SIG-M5 (cell line): ENCODE measurements around the gene DACT3.

Experiments
- DNase-seq: peaks from one replicate; lab custom pipeline; 2025; lab: John Stamatoyannopoulos, UW

DACT3 gene

DNA sequence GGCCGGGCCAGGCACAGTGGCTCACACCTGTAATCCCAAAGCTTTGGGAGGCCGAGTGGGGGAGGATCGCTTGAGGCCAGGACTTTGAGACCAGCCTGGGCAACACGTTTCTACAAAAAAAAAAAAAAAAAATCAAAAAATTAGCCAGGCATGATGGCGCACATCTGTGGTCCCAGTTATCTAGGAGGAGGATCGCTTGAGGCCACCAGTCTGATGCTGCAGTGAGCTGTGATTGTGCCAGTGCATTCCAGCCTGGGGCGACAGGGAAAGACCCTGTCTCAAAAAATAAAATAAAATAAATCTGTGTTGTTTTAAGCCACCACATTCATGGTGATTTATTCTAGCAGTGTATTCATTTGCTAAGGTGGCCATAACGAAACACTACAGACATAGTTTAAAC, 4.1 kb upstream of the DACT3 start:
- no peak for DNase-seq

DNA sequence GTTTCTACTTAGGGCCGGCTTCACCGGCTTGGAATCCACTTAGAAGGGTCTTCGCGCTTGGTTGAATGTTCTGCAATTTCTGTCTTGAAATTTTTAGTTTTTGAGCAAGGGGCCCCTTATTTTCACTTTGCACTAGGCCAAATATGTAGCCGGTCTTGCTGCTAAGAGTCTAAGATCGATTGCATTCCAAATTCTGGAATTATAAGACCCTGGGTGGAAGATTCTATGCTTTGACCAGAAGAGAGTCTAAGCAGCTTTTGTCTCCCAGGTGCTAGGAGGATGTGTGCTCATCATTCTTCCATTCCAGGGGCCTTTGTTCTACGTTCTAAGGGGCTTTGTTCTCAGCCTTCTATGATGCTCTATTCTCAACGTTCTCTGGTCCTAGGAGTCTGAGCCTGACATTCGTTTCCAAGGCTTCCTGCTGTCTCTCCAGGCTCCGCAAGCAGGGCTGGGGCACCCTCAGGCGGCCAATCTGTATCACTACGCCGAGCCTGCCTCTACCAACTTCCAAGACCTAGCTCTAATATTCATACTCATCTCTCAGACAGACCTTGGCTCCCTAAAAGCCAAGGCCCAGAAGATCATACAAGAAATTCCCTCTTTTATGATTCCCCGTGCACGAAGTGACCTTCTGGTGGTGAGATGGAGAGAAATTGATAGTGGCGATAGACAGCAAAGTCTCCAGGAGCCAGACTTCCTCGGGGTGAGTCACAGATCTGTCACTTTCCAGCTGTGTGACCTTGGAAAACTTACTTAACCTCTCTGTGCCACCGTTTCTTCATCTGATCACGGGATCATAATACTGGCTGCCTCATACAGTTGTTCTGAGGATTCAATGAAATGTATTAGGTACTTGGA, 982 bp upstream of the DACT3 start:
- no peak for DNase-seq

DNA sequence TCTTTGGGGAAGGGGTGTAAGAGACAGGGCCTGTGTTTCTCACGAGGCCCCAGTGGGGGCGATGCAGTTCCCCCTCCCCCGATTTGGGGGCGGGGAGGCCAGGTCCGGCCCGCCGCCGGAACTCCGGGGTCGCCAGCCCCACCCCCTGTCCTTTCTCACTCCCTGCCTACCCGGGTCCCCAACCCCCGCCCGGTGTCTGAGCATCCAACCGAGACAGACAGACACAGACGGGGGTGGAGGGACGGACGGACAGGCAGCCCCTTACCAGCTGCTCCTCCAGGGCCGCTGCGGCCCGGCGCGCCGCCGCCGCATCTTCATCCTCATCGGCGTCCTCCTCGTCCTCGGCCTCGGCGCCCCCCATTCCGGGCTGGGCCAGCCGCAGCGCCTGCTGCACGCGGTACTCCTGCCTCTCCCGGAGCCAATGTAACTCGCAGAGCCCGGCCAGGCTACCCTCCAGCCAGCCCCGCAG, 397 bp downstream of the DACT3 start:
- no peak for DNase-seq

DNA sequence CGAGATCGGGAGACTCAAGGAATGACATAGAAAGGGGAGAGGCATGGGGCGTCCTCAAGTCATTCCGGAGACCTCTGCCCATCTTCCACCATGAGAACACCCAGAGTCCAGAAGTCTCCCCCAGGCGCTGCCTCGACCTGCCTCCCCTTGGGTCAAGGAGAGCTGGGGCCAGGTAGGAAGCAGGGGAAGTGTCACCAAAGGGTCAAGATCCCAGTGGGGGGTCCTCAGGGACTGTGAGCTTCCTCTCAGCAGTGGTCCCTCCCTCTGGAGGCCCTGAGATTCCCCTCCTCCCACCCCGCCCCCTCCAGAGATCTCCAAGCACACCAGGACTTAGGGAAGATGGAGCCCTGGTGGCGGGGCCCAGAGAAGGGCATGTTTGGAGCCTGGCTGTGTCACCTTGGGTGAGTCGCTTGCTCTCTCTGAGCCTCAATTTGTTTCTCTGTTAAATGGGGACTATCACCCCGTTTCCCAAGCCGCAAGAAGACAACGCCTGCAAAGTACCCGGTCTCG, 919 bp downstream of the DACT3 start:
- DNase-seq, result no peak

DNA sequence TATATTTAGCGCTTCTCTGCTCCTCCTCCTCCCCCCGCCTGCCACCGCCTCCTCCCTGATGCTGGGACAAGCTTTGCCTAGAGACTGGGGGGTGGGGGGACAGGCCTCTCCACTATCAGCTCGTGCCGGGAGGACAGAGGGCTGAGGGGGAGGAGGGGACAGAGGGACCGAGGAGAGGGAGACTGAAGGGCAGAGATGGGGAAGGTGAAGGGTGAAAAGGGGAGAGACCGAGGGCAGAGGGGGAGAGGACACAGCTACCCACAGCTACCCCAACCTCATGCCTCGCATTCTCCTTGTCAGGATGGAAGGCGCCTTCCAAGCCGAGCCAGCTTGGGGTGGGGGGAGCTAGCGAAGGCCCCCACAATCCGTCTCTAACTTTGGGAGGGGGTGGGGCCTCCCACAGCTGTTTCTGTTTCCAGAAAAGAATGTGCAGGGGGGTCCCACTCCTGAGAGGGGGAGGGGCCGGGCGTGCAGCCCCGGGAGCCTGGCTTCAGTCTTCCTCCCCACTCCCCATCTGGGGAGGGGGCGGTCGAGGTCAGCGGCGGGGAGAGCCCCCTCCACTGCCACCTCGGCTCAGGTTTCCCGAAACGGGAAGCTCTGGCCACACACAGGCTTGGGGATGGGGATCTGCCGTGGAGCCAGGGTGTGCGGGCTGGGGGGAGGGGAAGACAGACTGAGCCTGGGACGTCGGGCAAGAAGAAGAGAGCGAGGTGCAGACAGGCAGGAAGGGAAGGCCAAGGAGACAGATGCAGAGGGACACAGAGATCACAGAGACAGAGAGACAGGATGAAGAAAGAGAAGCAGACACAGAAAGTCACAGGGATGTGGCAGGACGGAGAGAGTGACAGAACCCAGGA, 1.6 kb downstream of the DACT3 start:
- DNase-seq, result no peak

DNA sequence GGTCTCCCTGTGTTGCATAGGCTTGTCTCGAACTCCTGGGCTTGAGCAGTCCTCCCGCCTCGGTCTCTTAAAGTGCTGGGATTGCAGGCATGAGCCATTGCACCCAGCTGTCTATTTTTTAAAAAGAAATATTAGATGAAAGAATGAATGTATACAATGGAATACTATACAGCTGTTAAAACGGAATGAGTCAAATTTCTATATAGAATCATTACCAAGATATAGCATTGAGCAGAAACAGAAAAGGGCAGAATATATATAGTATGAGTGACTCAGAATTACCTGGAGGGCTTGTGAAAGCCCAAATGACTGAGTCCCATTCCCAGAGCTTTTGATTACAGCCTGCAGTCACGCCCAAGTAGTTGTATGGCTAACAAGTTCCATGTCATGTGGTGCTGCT, 4.4 kb downstream of the DACT3 start:
- DNase-seq, result no peak

DNA sequence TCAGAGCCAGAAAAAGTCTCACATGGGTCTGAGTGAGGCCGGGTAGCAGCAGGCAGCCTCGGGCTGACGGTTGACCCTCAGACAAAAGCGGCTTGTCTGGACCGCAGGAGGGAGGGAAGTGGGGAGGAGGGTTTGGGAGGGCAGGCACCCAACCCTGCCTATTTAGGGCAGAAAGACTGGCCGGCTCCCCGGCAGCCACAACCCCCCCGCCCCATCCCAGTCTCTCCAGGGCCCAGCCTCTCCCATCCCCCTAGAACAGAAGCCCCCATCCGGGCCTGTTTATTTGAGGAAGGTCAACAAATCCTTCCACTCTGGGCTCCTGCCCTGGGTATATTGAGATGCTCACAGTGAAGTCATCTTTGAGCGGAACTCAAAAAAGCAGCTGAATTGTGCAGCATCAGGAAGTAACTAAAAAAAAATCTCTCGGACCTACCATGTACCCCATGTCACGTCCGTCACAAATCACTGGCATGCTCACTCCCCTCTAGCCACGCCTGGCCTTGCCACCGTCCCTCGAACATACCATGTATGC, 6.3 kb downstream of the DACT3 start:
- no peak for DNase-seq

DNA sequence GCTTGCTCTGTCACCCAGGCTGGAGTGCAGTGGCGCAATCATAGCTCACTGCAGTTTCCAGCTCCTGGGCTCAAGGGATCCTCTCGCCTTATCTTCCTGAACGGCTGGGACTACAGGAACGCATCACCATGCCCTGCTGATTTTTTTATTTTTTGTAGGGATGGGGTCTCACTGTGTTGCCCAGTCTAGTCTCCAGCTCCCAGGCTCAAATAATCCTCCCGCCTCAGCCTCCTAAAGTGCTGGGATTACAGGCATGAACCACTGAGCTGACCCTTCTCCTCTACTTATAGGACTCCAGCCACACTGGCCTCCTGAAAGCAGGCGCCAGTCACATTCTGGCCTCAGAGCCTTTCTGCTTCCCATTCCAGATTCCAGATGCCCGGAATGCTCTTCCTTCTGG, 10.5 kb downstream of the DACT3 start:
- no peak for DNase-seq

DNA sequence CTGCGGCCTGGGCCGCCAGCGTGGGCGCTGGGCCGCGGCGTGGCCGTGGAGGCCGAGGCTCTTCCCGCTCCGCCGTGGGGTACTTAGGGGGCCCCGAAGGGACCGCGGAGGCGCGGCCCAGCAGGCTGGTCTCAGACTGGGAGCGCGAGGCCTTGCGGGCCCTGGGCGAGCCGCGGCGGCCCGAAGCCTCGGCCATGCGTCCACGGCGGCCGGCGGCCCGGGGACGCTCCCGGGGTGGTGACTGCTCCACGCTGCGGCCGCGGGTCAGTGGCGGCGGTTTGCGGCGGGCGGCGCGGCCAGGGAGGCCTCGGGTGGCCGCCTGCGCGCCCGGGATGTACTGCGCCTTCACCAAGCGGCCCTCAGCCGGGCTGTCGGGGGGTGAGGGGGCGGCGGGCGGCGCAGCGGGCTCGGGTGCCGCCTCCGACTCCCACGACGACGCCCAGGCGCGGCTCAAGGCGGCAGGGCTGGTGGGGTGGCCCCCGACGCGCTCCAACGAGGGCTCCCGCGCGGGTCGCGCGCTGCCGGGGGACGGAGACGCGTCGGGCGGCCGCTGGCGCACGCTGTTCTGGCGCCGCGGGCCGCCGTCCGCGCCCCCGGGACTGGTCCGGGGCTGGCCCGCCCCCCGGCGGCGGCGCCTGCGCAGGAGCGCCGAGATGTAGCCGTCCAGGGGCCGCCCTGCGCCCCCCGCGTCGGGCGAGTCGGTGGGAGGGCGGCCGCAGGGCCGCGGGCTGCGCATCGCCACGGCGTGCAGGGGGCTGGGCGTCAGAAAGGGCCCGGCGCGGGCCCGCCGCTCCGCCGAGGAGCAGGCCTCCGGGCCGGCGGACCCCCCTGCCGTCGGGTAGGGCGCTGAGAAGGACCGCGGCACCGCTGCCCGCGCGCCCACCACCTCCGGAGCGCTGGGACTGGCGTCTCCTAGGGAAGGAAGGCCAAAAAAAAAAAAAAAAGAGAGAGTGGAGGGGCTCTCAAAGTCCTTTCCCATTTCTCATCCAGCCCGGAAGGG, 11.7 kb downstream of the DACT3 start:
- DNase-seq, result no peak

DNA sequence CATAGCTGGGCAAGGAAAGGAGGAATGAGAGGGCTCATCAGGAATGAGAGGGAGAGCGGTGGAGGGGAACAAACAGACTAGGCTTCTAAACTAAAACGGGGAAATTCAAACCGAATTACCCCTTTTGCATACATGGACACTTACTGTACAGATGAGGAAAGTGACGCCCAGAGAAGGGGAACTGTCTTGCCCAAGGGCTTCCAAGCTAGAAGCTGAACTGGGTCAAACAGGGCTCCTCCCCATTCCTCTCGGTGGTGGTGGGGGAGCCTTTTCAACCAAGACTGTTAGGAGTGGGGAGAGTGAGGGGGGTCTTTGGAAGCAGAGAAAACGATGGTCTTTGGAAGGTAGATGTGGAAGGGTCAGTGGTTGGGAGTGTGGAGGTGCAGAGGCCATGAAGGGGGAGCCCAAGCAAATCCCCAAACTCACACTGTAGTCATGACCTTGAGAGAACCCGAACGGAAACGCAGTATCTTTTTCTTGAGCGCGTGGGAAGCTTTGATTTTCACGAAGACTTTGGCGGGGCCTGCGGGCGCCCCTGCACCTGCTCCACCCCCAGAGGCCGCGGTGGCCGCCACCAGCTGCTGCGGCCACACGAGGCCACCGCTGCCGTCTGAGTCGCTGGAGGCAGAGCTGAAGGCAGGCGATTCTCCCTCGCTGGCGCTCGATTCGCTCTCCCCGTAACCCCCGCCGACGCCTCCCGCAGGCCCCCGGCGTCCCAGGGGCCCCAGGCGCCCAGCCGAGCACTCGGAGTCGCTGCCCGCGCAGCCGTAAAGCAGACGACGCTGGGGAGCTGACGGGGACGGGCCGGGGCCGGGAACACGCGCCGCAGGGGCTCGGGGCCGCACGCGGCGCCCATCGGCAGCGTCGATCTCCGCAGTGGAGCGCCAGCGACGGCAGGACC, 12.7 kb downstream of the DACT3 start:
- DNase-seq, result no peak

DNA sequence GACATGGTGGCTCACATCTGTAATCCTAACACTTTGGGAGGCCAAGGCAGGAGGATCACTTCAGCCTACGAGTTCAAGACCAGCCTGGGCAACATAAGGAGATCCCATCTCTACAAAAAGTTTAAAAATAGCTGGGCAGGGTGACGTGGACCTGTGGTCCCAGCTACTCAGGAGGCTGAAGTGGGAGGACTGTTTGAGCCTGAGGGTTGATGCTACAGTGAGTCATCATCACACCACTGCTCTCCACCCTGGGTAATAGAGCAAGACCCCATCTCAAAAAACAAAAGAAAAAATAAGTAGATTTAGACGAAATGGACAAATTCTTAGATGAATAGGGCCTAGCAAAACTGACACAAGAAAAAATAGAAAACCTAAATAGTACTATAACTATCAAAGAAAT, 14.6 kb downstream of the DACT3 start:
- no peak for DNase-seq

DNA sequence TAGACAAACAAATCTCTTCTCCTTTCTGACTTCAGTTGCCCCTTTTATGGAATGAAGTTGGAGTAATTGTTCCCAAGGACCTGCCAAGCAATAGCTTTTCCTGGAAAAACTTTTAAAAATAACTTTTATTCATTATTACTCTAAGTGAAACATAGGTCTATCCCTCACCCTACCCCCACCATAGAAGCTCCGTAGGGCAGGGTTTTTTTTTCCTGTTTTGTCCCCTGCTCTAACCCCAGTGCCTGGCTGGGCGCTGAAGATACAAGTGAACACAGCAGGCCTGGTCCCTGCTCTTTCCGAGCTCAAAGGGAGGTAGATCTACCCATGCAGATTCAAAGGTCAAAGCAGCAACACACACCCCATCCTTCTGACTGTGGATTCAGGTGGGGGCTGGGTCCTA, 16.3 kb downstream of the DACT3 start:
- no peak for DNase-seq

DNA sequence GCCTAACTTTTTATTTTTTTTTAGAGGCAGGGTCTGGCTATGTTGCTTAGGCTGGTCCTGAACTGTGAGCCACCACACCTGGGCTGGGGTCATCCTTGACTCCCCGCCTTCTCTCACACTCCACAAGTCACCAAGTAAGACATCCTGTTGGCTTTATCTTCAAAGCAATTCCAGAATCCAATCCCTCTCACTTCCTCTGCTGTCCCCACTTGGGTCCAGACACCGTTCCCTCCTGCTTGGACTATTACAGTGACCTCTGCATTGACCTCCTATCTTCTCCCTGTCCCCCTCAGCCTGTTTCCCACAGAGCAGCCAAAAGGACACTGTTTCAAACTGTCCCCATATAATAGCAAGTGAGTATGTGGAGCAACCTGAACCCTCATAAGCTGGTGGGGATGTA, 20.3 kb downstream of the DACT3 start:
- no peak for DNase-seq

DNA sequence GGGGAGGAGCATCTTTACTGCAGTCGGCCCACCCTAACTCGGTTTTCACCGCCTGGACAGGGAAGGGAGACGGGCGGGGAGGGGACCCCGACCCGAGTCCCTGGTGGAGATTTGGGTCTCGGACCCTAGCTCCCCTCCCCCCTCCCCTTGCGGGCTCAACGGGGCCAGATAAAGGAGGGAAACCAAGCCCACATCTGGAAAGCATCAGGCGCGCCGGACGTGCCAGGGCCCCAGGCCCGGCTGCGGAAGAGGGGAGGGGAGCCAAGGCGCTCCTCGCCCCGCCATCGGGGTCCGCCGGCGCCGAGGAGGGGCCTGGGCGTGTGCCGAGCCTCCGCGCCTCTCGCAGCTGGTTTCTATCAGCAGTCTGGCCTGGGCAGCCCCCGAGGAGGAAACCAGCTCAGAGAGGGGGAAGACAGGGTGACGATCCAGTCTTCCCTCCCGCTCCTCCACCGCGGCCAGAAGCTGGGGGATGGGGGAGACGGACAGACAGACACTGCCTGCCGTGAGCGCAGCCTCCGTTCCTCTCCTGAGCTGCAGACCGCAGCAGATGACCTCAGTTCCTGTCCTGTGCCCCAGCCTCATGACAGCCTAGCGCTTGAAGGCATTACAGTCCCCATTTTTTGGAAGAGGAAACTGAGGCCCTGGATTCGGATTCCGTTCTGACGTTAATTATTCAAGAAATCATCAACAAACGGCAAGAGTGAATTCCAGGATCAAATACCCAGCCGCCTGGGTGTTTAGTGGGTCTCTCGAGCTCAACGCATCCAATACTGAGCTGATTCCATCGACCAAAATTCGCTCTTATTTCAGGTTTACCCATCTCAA, 21.4 kb downstream of the DACT3 start:
- DNase-seq, result no peak

DNA sequence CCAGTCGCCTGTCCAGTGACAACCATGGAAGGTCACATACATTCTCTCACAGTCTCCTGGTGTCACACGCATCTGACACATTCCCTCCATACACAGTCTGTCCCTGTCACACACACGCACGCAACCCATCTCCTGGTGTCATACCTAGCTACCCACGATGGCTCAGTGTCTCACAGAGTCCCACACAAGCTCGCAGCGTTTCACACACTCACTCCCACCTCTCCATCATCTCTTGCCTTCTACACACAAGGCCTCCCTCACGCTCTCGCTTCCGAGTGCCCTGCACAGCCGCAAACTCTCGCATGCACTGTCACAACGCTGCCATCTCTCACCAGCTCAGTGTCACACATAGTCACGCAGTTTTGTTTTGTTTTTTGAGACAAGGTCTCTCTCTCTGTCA, 23.8 kb downstream of the DACT3 start:
- DNase-seq, result no peak

DNA sequence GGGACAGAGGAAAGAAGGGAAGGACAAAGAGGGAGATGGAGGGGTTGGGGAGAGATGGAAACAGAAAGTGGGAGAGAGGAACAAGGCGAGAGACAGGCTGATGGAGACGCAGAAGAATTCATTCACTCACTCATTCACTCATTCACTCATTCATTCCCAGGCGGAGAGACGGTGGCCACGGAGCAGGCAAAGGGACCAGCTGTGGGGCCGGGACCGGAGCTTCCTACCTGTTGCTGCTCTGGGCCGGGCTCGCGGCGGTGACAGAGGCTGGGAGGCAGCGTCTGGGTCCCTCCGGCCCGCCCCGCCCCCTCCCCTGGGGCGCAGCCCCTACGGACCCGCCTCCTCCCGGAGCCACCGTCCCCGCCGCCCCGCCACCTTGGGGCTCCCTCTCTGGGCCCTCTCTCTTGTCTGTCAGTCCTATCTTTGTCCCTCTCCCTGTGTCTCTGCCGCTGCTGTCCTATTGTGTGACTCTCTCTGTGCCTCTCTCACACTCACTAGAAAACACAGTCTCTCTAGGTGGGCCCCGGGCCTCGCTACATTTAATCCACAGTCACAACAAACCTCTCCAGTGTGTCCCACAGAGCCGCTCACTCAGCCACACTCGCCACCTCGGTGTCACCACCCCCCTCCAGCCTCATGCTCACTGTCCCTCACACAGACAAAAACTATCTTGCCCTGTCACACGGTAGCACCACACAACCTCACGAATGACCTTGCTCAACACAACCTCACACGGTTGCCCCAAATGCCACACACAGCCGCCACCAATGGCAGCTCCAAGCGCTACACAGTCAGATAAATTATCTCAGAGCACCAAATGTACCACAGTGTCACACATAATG, 24.8 kb downstream of the DACT3 start, which contains the start of gene GNG8:
Gene GNG8, minus strand, starts transcription at position 283 of the 842 bp plus-strand sequence. CDS start 1,520 bp downstream, outside the sequence.
- no peak for DNase-seq

DNA sequence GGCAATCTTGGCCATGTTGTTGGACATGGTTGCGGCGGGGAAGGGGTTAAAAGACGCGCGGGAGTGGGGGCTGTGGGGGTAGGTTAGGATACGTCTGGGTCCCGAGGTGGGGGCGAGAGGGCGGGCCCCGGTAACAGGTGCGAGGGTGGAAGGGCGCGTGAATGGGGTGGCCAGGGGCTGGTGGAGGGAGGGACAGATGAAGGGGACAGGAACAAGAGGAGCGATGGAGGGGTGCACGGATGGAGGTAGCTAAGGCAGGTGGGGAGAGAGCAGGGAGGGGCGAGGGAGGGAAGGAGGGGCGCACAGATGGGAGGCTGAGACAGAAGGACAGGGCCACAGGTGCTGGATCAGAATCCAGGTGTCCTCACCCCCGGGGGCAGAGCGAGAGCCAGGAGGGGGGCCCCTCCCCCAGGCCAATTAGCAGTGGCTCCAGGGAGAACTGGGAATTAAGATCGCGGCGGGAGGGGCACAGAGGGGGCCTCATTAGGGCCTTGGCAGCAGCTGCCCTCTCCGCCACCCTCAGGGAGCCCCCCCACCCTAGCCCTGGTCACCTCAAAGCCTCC, 26.2 kb downstream of the DACT3 start:
- no peak for DNase-seq

DNA sequence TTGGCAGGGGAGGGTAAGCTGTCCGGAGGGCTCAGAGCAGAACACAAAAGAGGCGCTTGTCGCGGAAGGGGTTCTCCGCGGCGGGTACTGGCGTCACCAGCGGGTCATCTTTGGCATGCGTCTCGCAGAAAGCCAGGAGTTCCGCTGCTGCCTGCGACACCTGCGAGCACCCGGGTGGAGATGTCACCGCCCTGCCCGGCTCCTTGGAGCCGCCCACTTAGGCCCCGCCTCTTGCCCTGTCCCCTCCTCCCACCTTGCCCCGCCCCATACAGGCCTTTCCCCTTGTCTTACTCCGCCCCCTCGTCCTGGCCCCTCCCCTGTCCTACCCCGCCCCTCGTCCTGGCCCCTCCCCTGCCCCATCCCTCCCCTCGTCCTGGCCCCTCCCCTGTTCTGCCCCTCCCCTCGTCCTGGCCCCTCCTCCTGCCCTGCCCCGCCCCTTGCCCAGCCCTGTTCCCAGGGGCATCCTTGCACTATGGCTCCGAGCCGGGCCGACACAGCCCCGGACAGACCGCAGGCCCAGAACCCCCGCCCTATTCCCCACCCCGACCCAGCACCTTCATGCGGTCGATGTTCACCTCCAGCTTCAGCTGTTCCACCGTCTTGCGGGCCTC, 26.8 kb downstream of the DACT3 start:
- DNase-seq, result no peak
